Measurements from ENCODE around the gene TGFBR2.

Gene TGFBR2

GRCh38 chr3:30656624-30657141, 50.3 kb downstream of the TGFBR2 start:
- TF ChIP-seq SIN3A (IDR thresholded peaks at IDR 0.05; ENCODE audit: borderline replicate concordance, insufficient read depth, low read length) (no peak), POLR2AphosphoS5 (IDR thresholded peaks at IDR 0.05; ENCODE audit: low read depth, low read length) (no peak), TAF1 (IDR thresholded peaks at IDR 0.05; ENCODE audit: borderline replicate concordance, insufficient read depth, low read length) (no peak), FOXP2 (optimal IDR thresholded peaks at IDR 0.05; ENCODE audit: borderline replicate concordance, extremely low read depth, extremely low read length, insufficient read depth) (no peak)
- TF ChIP-seq, protein P1, sequence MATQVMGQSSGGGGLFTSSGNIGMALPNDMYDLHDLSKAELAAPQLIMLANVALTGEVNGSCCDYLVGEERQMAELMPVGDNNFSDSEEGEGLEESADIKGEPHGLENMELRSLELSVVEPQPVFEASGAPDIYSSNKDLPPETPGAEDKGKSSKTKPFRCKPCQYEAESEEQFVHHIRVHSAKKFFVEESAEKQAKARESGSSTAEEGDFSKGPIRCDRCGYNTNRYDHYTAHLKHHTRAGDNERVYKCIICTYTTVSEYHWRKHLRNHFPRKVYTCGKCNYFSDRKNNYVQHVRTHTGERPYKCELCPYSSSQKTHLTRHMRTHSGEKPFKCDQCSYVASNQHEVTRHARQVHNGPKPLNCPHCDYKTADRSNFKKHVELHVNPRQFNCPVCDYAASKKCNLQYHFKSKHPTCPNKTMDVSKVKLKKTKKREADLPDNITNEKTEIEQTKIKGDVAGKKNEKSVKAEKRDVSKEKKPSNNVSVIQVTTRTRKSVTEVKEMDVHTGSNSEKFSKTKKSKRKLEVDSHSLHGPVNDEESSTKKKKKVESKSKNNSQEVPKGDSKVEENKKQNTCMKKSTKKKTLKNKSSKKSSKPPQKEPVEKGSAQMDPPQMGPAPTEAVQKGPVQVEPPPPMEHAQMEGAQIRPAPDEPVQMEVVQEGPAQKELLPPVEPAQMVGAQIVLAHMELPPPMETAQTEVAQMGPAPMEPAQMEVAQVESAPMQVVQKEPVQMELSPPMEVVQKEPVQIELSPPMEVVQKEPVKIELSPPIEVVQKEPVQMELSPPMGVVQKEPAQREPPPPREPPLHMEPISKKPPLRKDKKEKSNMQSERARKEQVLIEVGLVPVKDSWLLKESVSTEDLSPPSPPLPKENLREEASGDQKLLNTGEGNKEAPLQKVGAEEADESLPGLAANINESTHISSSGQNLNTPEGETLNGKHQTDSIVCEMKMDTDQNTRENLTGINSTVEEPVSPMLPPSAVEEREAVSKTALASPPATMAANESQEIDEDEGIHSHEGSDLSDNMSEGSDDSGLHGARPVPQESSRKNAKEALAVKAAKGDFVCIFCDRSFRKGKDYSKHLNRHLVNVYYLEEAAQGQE (IDR thresholded peaks at IDR 0.05; ENCODE audit: insufficient read depth in 1 of 2, low read depth in 2 of 2, low read length in 2 of 2), result no peak

DNA sequence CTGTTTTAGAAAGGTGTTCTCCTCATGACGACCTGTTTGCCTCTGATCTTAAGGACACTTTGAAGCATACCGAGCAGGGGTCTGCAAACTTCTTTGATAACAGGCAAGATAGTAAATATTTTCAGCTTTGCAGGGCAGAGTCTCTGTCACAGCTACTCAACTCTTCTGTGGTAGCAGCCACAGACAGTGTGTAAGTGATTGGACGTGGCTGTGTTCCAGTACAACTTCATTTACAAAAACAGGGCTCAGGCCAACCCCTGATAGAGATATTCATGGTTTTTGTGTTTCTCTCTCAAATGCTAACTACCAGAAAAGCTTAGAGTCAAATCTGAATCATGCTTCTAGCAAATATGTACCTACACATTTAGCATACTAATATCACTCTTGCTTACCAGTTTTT, 51.5 kb downstream of the TGFBR2 start:
- TF ChIP-seq SIN3A (IDR thresholded peaks at IDR 0.05; ENCODE audit: borderline replicate concordance, insufficient read depth, low read length) (no peak), TAF1 (IDR thresholded peaks at IDR 0.05; ENCODE audit: borderline replicate concordance, insufficient read depth, low read length) (no peak), POLR2AphosphoS5 (IDR thresholded peaks at IDR 0.05; ENCODE audit: low read depth, low read length) (no peak), FOXP2 (optimal IDR thresholded peaks at IDR 0.05; ENCODE audit: borderline replicate concordance, extremely low read depth, extremely low read length, insufficient read depth) (no peak)
- TF ChIP-seq, protein P1 (IDR thresholded peaks at IDR 0.05; ENCODE audit: insufficient read depth in 1 of 2, low read depth in 2 of 2, low read length in 2 of 2), result no peak

GRCh38 chr3:30658328-30659052, 52.1 kb downstream of the TGFBR2 start:
- TF ChIP-seq POLR2AphosphoS5 (IDR thresholded peaks at IDR 0.05; ENCODE audit: low read depth, low read length), result no peak
- TF ChIP-seq SIN3A (IDR thresholded peaks at IDR 0.05; ENCODE audit: borderline replicate concordance, insufficient read depth, low read length), result no peak
- TF ChIP-seq, protein P1 (IDR thresholded peaks at IDR 0.05; ENCODE audit: insufficient read depth in 1 of 2, low read depth in 2 of 2, low read length in 2 of 2), result no peak
- peak; percentile 30 for TF ChIP-seq FOXP2 (optimal IDR thresholded peaks at IDR 0.05; ENCODE audit: borderline replicate concordance, extremely low read depth, extremely low read length, insufficient read depth)
- no peak for TF ChIP-seq TAF1 (IDR thresholded peaks at IDR 0.05; ENCODE audit: borderline replicate concordance, insufficient read depth, low read length)

DNA sequence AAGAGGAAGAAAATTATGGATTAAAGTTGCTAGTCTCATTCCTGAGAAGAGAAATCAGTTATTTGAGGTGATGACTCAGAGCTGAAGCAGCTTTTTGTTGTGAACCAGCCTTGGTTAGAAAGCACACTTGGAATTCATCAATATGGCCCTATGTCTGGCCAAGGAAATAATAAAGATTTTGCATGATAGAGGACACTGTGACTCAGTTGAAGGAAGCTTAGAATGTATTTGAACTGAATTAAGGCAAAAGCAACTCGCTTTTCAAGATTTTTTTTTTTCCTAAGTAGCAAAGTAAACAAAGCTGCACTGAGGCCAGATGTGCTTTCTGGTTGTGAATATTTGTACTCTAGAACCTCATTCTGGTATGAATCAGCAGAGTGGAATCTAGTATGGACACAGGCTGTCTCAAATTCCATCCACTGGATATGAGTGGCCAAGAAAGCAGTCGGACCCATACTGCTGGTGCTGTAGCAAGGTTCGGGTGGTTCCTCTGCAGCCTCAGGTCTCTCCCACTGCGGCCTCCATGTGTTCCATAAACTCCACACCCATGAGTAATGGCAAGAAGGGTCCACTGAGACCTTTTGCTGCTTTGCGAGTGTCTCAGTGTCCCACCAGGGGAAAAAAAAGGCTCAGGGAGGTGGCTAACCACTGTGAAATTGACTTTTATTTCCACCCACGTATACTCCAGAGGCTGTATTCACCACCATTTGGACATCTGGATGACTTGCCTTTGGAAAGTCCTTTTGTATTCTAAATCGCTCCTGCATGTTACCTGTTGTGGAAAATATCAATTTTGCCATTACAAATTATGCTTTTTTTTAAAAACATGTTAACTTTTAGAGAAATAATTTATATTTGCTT, 53.1 kb downstream of the TGFBR2 start:
- TF ChIP-seq, protein P1 (IDR thresholded peaks at IDR 0.05; ENCODE audit: insufficient read depth in 1 of 2, low read depth in 2 of 2, low read length in 2 of 2), result no peak

Measured in PFSK-1 (cell line).